Loucy (cell line): ENCODE results near the gene DOCK10.

Experiments used
- EZH2phosphoT487 ChIP-seq: fragments of 200-600 bp; IDR thresholded peaks from 2 replicates; pipeline ENCODE4 v1.6.1; 2018; ENCODE audit warnings: antibody characterized with exemption, mild to moderate bottlenecking, moderate library complexity, borderline replicate concordance
- TF ChIP-seq, protein P1 (sequence below): fragments of 200-600 bp; sonication (generic); conservative IDR thresholded peaks from 2 replicates; pipeline ENCODE4 v1.5.1; 2014; ENCODE audit warnings: mild to moderate bottlenecking, antibody characterized with exemption, low read length

DNA sequence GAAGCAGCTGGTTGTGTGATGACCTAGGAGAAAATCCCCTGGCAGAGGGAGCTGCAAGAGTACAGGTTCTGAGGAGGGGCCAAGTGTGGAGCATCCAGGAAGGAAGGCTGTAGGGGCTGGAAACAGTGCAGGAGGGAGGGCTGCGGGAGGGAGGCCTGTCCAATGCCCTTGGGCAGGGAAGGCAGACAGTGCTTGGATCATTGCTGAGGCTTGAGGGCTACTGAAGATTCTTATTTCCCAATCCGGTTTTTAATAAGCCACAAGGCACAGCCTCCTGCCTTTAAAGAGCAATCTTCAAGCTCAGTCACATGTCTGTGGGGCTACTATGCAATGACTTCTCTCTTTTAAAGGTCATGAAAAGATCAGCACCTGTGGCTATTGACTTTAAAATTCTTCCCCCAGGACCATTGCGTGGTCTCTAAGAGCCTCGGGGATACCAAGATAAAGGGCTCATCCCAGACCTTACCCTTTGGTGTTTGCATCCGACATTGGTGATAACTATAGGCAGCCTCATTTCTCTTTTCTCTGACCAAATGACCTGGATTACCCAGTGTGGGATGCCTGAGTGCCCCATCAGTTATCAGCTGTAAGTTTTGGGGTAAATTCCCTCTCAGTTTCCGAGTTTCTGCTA lies 149.6 kb downstream of the DOCK10 start:
- TF ChIP-seq, protein P1, sequence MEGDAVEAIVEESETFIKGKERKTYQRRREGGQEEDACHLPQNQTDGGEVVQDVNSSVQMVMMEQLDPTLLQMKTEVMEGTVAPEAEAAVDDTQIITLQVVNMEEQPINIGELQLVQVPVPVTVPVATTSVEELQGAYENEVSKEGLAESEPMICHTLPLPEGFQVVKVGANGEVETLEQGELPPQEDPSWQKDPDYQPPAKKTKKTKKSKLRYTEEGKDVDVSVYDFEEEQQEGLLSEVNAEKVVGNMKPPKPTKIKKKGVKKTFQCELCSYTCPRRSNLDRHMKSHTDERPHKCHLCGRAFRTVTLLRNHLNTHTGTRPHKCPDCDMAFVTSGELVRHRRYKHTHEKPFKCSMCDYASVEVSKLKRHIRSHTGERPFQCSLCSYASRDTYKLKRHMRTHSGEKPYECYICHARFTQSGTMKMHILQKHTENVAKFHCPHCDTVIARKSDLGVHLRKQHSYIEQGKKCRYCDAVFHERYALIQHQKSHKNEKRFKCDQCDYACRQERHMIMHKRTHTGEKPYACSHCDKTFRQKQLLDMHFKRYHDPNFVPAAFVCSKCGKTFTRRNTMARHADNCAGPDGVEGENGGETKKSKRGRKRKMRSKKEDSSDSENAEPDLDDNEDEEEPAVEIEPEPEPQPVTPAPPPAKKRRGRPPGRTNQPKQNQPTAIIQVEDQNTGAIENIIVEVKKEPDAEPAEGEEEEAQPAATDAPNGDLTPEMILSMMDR: no peak
- TF ChIP-seq EZH2phosphoT487: no peak
